Mesenchymal stem cell (in vitro differentiated cells and primary cell): ENCODE measurements around the gene CATSPERE.

Source experiments
- DNase-seq: peaks from one replicate; pipeline ENCODE4 v3.0.0-alpha.2; 2013
- H2AFZ ChIP-seq: one replicate; pipeline ENCODE4 v1.6.1; 2013; ENCODE audit warnings: low read depth, mild to moderate bottlenecking, control low read depth, inconsistent platforms, low read length, moderate library complexity
- H2AK5ac ChIP-seq: 2 replicates; pipeline ENCODE4 v1.6.1; 2013; ENCODE audit warnings: low read length, moderate library complexity, mild to moderate bottlenecking, inconsistent platforms; ENCODE audit not compliant: severe bottlenecking
- H2BK120ac ChIP-seq: one replicate; pipeline ENCODE4 v1.6.1; 2013; ENCODE audit warnings: low read depth, mild to moderate bottlenecking, inconsistent platforms, low read length, moderate library complexity
- H2BK12ac ChIP-seq, 2 experiments: one replicate each; pipeline ENCODE4 v1.6.1; 2013; ENCODE audit warnings: inconsistent platforms in 2 of 2, low read length in 2 of 2, mild to moderate bottlenecking in 2 of 2, moderate library complexity in 2 of 2, control low read depth in 1 of 2
- H2BK15ac ChIP-seq: one replicate; pipeline ENCODE4 v1.6.1; 2013; ENCODE audit warnings: mild to moderate bottlenecking, low read depth, inconsistent platforms; ENCODE audit not compliant: poor library complexity, severe bottlenecking
- H2BK5ac ChIP-seq: 2 replicates; pipeline ENCODE4 v1.6.1; 2013; ENCODE audit warnings: low read depth, mild to moderate bottlenecking, low read length, control low read depth, inconsistent platforms; ENCODE audit not compliant: poor library complexity, severe bottlenecking
- H3K14ac ChIP-seq, 2 experiments: one replicate each; pipeline ENCODE4 v1.6.1; 2013; ENCODE audit warnings: inconsistent platforms in 2 of 2, low read length in 2 of 2, control low read depth in 1 of 2, mild to moderate bottlenecking in 1 of 2, moderate library complexity in 1 of 2
- H3K18ac ChIP-seq, 2 experiments: one replicate each; pipeline ENCODE4 v1.6.1; 2013; ENCODE audit warnings: inconsistent platforms in 2 of 2, low read length in 2 of 2, control low read depth in 1 of 2, low read depth in 1 of 2, mild to moderate bottlenecking in 1 of 2
- H3K23ac ChIP-seq, 2 experiments: one replicate each; pipeline ENCODE4 v1.6.1; 2013; ENCODE audit warnings: inconsistent platforms in 2 of 2, low read length in 2 of 2, mild to moderate bottlenecking in 2 of 2, moderate library complexity in 2 of 2, control low read depth in 1 of 2
- H3K27ac ChIP-seq: 2 replicates; pipeline ENCODE4 v1.5.1; 2013; ENCODE audit warnings: mild to moderate bottlenecking, moderate library complexity, low read length, control low read depth, inconsistent platforms; ENCODE audit not compliant: poor library complexity, severe bottlenecking
- H3K27me3 ChIP-seq, 2 experiments: 2 replicates each; pipeline versions ENCODE4 v1.6.1 to v1.7.0; 2013; ENCODE audit warnings: low read length in 2 of 2, mild to moderate bottlenecking in 2 of 2, moderate library complexity in 2 of 2, control low read depth in 1 of 2, inconsistent platforms in 1 of 2; ENCODE audit not compliant: control insufficient read depth in 1 of 2, insufficient read depth in 1 of 2
- H3K36me3 ChIP-seq, 2 experiments: 2 replicates each; pipeline versions ENCODE4 v1.6.1 to v1.7.0; 2013; ENCODE audit warnings: low read length in 2 of 2, control low read depth in 1 of 2, inconsistent platforms in 1 of 2, low read depth in 1 of 2, mild to moderate bottlenecking in 1 of 2; ENCODE audit not compliant: insufficient read depth in 2 of 2, control insufficient read depth in 1 of 2
- H3K4ac ChIP-seq, 2 experiments: one replicate each; pipeline ENCODE4 v1.6.1; 2013; ENCODE audit warnings: inconsistent platforms in 2 of 2, low read length in 2 of 2, mild to moderate bottlenecking in 2 of 2, moderate library complexity in 2 of 2, control low read depth in 1 of 2, low read depth in 1 of 2
- H3K4me1 ChIP-seq: 2 replicates; pipeline ENCODE4 v1.6.1; 2013; ENCODE audit warnings: low read depth, low read length, control low read depth; ENCODE audit not compliant: control insufficient read depth, insufficient read depth
- H3K4me2 ChIP-seq: 2 replicates; pipeline ENCODE4 v1.6.1; 2013; ENCODE audit warnings: low read length, mild to moderate bottlenecking, inconsistent platforms; ENCODE audit not compliant: poor library complexity, severe bottlenecking
- H3K4me3 ChIP-seq, 2 experiments: 2 replicates each; pipeline versions ENCODE4 v1.5.1 to v1.7.0; 2013; ENCODE audit warnings: low read length in 2 of 2, mild to moderate bottlenecking in 2 of 2, control low read depth in 1 of 2, low read depth in 1 of 2; ENCODE audit not compliant: insufficient read depth in 1 of 2
- H3K79me1 ChIP-seq: replicated peaks from 2 replicates; pipeline ENCODE4 v1.6.1; 2013; ENCODE audit warnings: mild to moderate bottlenecking, control low read depth, low read length, inconsistent platforms; ENCODE audit not compliant: poor library complexity, severe bottlenecking
- H3K9ac ChIP-seq: 2 replicates; pipeline ENCODE4 v1.7.0; 2013; ENCODE audit warnings: mild to moderate bottlenecking, low read length, moderate library complexity
- H3K9me3 ChIP-seq: 2 replicates; pipeline ENCODE4 v1.7.0; 2013; ENCODE audit warnings: mild to moderate bottlenecking, low read length; ENCODE audit not compliant: control insufficient read depth
- H4K8ac ChIP-seq: one replicate; pipeline ENCODE4 v1.6.1; 2013; ENCODE audit warnings: inconsistent platforms, mild to moderate bottlenecking, low read length, moderate library complexity
- H4K91ac ChIP-seq: one replicate; pipeline ENCODE4 v1.6.1; 2013; ENCODE audit warnings: mild to moderate bottlenecking, low read length, inconsistent platforms
- WGBS: methylation state at CpG from one replicate; pipeline ENCODE4 v1.1.7; 2013; ENCODE audit warnings: mixed read lengths; 5-methylcytosine and 5-hydroxymethylcytosine counted together

Gene CATSPERE

GRCh38 chr1:244672946-244673682 lies 212.0 kb downstream of the CATSPERE start:
- no peak overlapping the region for H3K23ac ChIP-seq
- no peak overlapping the region for H2BK12ac ChIP-seq
- H3K27ac ChIP-seq: no peak overlapping the region
- peaks cover 1% of the 10 kb centered on the region for H3K4me1 ChIP-seq
- H4K8ac ChIP-seq: no peak overlapping the region
- no peaks in the 10 kb centered on the region for H3K9me3 ChIP-seq
- H2BK5ac ChIP-seq: no peak overlapping the region
- H3K4me2 ChIP-seq: no peak overlapping the region
- peak overlapping the region in 1 of 2 experiments; percentile 30 for H3K4me3 ChIP-seq
- DNase-seq: no peak
- no peak overlapping the region for H4K91ac ChIP-seq
- 34% methylated on average over 2 of the region's 4 CpGs for WGBS
- peak overlapping the region; percentile 7 for H3K9ac ChIP-seq
- no peak overlapping the region for H2BK15ac ChIP-seq
- H2BK120ac ChIP-seq: no peak overlapping the region
- peaks cover 12% of the 10 kb centered on the region for H3K79me1 ChIP-seq
- no peak overlapping the region for H3K4ac ChIP-seq
- no peaks in the 10 kb centered on the region for H3K27me3 ChIP-seq
- no peak overlapping the region for H2AK5ac ChIP-seq
- H2AFZ ChIP-seq: no peak overlapping the region
- H3K18ac ChIP-seq: no peak overlapping the region
- no peak overlapping the region for H3K14ac ChIP-seq
- H3K36me3 ChIP-seq: peaks cover 0 to 4% of the 10 kb centered on the region in 2 experiments

- Histone ChIP-seq H3K79me1 (peaks cover 14% of the 10 kb centered on the region), H4K8ac (no peak overlapping the region), H3K4me3 (no peak overlapping the region), H2BK12ac (no peak overlapping the region), H3K9ac (no peak overlapping the region), H3K4ac (no peak overlapping the region), H2BK120ac (no peak overlapping the region), H3K27me3 (no peaks in the 10 kb centered on the region), H2BK15ac (no peak overlapping the region), H2AK5ac (no peak overlapping the region), H2AFZ (no peak overlapping the region), H3K14ac (no peak overlapping the region), H3K18ac (no peak overlapping the region), H2BK5ac (no peak overlapping the region), H3K4me2 (no peak overlapping the region), H3K36me3 (peaks cover 0 to 4% of the 10 kb centered on the region in 2 experiments), H3K23ac (no peak overlapping the region), H4K91ac (no peak overlapping the region), H3K4me1 (no peaks in the 10 kb centered on the region), H3K9me3 (no peaks in the 10 kb centered on the region), H3K27ac (no peak overlapping the region)
- DNase-seq: no peak
- WGBS: no CpG with 5 or more reads among the region's 4 CpGs
Observed at GRCh38 chr1:244674446-244674845, 213.4 kb downstream of the CATSPERE start.

DNA sequence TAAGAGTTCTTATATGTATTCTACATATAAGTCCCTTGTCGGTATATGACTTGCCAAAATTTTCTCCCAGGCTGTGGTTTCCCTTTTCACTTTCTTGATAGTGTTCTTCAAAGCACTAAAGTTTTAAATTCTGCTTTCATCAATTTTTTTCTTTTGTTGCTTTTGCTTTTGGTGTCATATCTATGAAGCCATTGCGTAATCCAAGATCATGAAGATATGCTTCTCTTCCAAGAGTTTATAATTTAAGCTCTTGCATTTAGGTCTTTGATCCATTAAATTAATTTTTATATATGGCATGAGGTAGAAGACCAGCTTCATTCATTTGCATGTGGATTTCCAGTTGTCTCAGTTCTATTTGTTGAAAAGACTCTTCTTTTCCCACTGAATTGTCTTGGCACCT lies 214.1 kb downstream of the CATSPERE start:
- H2AFZ ChIP-seq: no peak overlapping the region
- H3K4me2 ChIP-seq: no peak overlapping the region
- H2BK12ac ChIP-seq: no peak overlapping the region
- no peaks in the 10 kb centered on the region for H3K9me3 ChIP-seq
- peaks cover 16% of the 10 kb centered on the region for H3K79me1 ChIP-seq
- H3K9ac ChIP-seq: no peak overlapping the region
- no peak overlapping the region for H4K8ac ChIP-seq
- no peak for DNase-seq
- no peaks in the 10 kb centered on the region for H3K4me1 ChIP-seq
- H3K14ac ChIP-seq: no peak overlapping the region
- H3K27me3 ChIP-seq: no peaks in the 10 kb centered on the region
- H4K91ac ChIP-seq: no peak overlapping the region
- 100% methylated on average over 1 of the region's 2 CpGs for WGBS
- peaks cover 0 to 4% of the 10 kb centered on the region in 2 experiments for H3K36me3 ChIP-seq
- no peak overlapping the region for H3K4ac ChIP-seq
- no peak overlapping the region for H3K27ac ChIP-seq
- H3K4me3 ChIP-seq: no peak overlapping the region
- H3K23ac ChIP-seq: no peak overlapping the region
- H2BK5ac ChIP-seq: no peak overlapping the region
- H2BK15ac ChIP-seq: no peak overlapping the region
- no peak overlapping the region for H2BK120ac ChIP-seq
- no peak overlapping the region for H3K18ac ChIP-seq
- H2AK5ac ChIP-seq: no peak overlapping the region

DNA sequence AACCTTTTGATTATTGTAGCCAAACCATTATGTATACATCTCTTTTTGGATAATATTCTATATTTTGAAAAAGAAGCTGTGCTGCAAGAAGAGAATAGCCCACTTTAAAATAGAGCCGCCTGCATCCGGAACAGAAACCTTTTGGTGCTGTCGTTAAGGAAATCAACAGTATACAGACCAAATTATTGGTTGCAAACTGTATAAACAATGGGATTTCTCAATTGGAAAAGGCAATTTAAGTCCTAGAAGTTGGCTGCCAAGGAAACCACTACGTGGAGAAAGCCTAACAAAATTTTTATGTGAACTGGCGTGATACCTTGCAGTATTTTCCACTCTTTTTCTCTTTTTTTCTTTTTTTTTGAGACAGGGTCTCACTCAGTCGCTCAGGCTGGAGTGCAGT lies 217.6 kb downstream of the CATSPERE start:
- no peak overlapping the region for H2BK120ac ChIP-seq
- H2BK5ac ChIP-seq: no peak overlapping the region
- no peaks in the 10 kb centered on the region for H3K9me3 ChIP-seq
- no peak overlapping the region for H2AFZ ChIP-seq
- H3K27me3 ChIP-seq: no peaks in the 10 kb centered on the region
- H2BK15ac ChIP-seq: no peak overlapping the region
- H3K14ac ChIP-seq: no peak overlapping the region
- H3K4me3 ChIP-seq: no peak overlapping the region
- H3K18ac ChIP-seq: no peak overlapping the region
- WGBS: 75% methylated on average over 3 of the region's 6 CpGs
- peaks cover 0 to 2% of the 10 kb centered on the region in 2 experiments for H3K36me3 ChIP-seq
- peak; percentile 82 for DNase-seq
- H2AK5ac ChIP-seq: no peak overlapping the region
- H3K4me2 ChIP-seq: no peak overlapping the region
- H2BK12ac ChIP-seq: no peak overlapping the region
- H3K4me1 ChIP-seq: no peaks in the 10 kb centered on the region
- peaks cover 28% of the 10 kb centered on the region for H3K79me1 ChIP-seq
- H4K91ac ChIP-seq: no peak overlapping the region
- H4K8ac ChIP-seq: no peak overlapping the region
- H3K4ac ChIP-seq: no peak overlapping the region
- no peak overlapping the region for H3K9ac ChIP-seq
- no peak overlapping the region for H3K23ac ChIP-seq
- no peak overlapping the region for H3K27ac ChIP-seq
